ENCODE data around the gene SBSN.

- no peak for TF ChIP-seq MXI1 (IDR thresholded peaks at IDR 0.05; ENCODE audit: low read depth, low read length)
- no peak for TF ChIP-seq ZC3H11A (IDR thresholded peaks at IDR 0.05; ENCODE audit: low read depth, low read length)
- TF ChIP-seq GTF2F1 (IDR thresholded peaks at IDR 0.05; ENCODE audit: low read depth, low read length): no peak
- no peak for TF ChIP-seq CEBPB (tag; IDR thresholded peaks at IDR 0.05)
- no peak for TF ChIP-seq EZH2 (IDR thresholded peaks at IDR 0.05; ENCODE audit: borderline replicate concordance, low read depth, low read length)
- TF ChIP-seq RBBP5 (IDR thresholded peaks at IDR 0.05; ENCODE audit: borderline replicate concordance, insufficient read depth, low read length, poor library complexity, severe bottlenecking): no peak
- no peak for TF ChIP-seq CSDE1 (IDR thresholded peaks at IDR 0.05)
- TF ChIP-seq MEF2D (tag; conservative IDR thresholded peaks at IDR 0.05; ENCODE audit: low read depth): no peak
- TF ChIP-seq ETV6 (IDR thresholded peaks at IDR 0.05; ENCODE audit: borderline replicate concordance in 1 of 2, low read depth in 2 of 2, low read length in 1 of 2): no peak
- TF ChIP-seq ETV6 (CRISPR knock-in tag; IDR thresholded peaks at IDR 0.05; ENCODE audit: borderline replicate concordance): no peak
- TF ChIP-seq POLR3G (IDR thresholded peaks at IDR 0.05; ENCODE audit: extremely low read depth, insufficient read length, insufficient replicate concordance): no peak
- no peak for TF ChIP-seq SMAD4 (CRISPR knock-in tag; conservative IDR thresholded peaks at IDR 0.05)
- no peak for TF ChIP-seq MLX (CRISPR knock-in tag; conservative IDR thresholded peaks at IDR 0.05)
- no peak for TF ChIP-seq GABPA (tag; conservative IDR thresholded peaks at IDR 0.05; ENCODE audit: low read depth)
These were observed 11.7 kb upstream of the SBSN start for GRCh38 chr19:35539850-35540249.

All from K562 (cell line).